ENCODE measurements around the gene ALOX15.
"Not testable (repeated sequence)": the region's sequence is repeated elsewhere in the genome, so short reads cannot be mapped to it uniquely, and the experiment has no call there.

Gene ALOX15

DNA sequence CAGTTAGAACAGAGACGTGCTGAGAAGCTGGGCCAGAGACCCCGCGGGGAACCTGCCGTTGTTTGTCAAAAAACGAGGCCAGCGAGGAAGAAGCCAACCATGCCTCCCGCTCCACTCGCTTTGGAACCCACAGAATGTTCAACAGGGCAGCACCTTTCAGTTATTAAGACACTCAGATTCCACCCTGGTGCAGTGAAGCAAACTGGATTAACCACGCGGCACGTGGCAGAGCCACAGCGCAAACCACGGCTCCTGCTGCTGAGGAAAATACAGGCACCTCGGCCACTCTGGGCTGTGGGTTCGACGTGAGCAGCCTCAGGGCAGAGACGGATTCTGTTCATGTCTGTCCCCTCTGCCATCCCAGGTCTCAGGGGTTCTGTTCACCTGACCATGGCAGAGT lies 24.4 kb downstream of the ALOX15 start:
- no peak for DNase-seq (ENCODE audit: low read depth)

DNA sequence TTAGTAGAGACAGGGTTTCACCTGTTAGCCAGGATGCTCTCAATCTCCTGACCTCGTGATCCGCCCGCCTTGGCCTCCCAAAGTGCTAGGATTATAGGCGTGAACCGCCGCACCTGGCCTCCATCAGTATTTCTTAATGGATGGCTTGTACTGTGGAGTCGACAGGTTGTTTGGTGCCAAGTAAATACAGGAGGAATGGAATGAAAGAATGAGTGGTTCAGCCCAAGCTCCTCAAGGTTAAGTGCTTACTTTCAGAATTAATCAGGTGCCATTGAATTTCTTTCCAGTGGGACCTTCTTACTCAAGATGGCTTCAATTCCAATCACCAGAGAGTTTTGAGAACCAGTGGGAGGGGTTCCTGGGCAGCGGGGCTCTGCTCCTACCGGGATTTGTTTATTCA lies 25.0 kb downstream of the ALOX15 start:
- DNase-seq (ENCODE audit: low read depth) = no peak

GRCh38 chr17:4610656-4611055 lies 30.8 kb downstream of the ALOX15 start:
- no peak for DNase-seq (ENCODE audit: low read depth)

GRCh38 chr17:4610162-4610561 lies 31.3 kb downstream of the ALOX15 start:
- DNase-seq (ENCODE audit: low read depth) = no peak

DNA sequence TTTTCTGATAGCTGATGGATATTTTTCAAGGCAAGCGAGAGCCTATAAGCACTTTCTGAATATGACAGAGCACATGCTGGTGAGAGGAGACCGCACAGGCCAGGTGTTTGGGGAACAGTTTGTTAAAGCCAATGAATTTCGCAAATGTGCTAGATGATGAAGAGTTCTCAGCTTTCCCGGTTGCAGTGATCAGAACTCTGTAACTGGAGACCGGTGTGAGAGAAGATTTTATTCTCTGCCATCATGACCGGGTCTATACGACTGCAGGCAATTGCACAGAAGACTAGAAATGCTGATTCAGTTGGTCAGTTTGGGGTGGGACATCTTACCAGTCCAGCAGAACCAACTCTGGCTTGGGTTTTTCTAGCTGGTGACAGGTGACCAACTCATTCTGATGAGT lies 31.7 kb downstream of the ALOX15 start:
- DNase-seq (ENCODE audit: low read depth) = no peak

DNA sequence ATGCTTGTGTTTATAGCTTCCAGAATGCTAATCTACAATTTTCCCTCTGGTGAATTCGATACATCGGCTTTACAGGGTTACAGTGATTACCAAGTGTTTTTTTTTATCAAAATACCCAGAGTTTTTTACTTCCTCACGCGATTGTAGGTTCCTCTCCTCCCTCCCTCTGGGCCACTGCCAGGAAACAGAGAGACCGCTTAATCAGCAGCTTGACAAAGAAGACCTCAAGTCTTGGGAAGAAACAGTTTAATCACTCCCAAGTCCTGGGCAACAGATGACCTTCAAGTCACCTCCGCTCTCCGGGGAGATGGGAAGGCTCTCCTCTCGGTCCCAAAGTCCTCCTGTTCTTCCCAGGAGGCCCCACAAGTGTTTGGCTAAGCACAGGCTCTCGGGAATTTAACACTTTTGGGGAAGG lies 33.7 kb downstream of the ALOX15 start:
- DNase-seq (ENCODE audit: low read depth) = no peak

DNA sequence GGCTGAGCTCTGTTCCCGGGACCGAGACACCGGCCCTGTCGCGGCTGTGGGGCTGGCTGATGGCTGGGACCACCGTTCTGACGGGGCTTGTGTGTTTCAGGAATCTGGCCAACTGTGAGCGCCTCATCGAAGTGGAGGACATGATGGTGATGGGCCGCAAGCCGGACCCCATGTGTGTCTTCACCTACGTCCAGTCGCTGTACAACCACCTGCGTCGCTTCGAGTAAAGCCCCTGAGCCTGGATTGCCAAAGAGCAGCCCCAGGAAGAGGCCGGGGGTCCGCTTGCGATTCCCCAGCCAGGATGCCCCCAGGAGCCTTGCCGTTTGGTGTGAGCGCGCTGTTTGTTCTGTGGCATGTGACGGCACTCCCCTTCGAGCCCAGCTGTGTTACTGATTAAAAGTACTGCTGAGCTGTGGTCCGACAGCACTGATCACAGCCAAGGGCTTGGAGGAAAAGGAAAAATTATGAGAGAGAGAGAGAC lies 34.2 kb downstream of the ALOX15 start:
- no peak for DNase-seq (ENCODE audit: low read depth)

DNA sequence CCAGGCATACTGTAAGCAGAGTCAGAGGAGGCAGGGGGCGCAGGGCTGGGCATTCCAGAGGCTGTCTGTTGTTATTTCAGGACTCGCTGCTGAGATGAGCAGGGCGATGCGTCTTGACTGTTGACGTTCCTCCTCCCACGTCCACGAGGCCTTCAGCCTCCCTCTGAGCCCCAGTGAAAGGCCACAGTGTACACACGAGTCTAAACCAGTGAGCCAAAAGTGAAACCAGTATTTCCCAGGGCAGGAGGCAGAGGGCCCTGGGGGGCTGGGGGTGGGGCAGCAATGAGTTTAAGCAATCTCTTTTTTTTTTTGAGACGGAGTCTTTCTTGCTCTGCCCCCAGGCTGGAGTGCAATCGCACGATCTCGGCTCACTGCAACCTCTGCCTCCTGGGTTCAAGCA lies 35.7 kb downstream of the ALOX15 start:
- no peak for DNase-seq (ENCODE audit: low read depth)

- not testable (repeated sequence) for DNase-seq (ENCODE audit: low read depth)
Observed at GRCh38 chr17:4604736-4605135, 36.7 kb downstream of the ALOX15 start.

DNA sequence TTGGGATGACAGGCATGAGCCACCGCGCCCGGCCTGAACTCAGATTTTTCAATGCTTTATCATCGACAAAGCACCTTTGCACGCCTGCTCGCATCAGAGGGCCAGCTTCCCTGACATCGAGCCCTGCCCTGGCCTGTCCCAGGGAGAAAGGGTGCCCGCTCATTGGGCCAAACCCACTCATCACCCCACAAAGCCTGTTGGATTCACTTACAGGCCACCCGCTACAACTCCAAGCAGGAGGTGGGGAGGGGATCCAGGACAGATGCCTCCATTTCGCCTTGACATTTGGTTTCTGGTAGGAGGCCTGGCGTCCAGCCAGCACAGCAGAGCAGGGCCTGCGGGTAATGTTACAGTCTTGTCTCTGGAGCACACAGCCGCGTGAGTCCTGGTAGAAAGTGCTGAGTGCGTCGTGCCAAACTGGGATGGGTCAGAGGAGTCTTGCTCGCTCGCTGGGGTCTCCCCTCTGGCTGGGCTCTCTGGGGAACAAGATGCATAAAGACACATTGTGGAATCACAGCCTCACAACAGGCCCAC lies 37.3 kb downstream of the ALOX15 start:
- DNase-seq (ENCODE audit: low read depth) = no peak

GRCh38 chr17:4602041-4602440 lies 39.4 kb downstream of the ALOX15 start:
- DNase-seq (ENCODE audit: low read depth) = no peak

GRCh38 chr17:4601326-4601725 lies 40.2 kb downstream of the ALOX15 start:
- DNase-seq (ENCODE audit: low read depth) = no peak

GRCh38 chr17:4600563-4600962 lies 40.9 kb downstream of the ALOX15 start:
- no peak for DNase-seq (ENCODE audit: low read depth)

DNA sequence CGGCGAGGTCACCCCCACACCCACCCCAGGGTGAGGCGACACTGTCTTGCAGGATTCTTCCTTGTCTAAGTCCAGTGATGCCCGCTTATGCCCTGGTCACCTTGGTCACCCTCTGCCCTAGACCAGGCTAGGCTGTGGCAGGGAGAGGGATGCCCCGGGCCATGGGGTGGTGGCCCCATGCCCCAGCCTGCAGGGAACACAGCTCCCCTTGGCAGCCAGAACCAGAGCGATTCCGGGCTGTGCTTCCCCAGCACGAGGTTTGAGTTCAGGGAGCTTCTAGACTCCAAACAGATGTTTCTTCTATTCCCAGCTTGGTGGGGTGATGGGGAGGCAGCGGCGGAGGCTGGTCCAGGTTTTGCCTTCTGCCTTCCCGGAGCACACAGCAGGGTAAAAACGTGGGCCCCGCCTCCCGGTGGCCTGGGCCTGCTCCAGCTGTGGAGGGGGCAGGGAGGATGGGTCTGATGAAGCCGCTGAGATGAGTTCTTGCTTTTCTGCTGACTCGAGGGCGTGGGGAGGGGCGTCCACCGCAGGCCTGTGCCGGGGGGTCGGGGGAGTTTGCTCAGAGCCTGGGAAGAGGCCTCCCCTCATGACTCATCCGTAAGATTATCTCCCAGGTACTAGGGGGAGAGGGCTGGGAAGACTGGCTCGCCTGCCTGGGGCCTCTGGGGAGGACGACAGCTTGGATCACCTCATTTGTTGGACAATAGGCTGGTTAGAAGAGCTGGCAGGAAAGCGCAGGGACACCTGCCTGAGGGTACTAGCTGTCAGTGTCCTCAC lies 41.8 kb downstream of the ALOX15 start:
- DNase-seq (ENCODE audit: low read depth) = no peak

GRCh38 chr17:4598776-4599504 lies 42.5 kb downstream of the ALOX15 start:
- DNase-seq (ENCODE audit: low read depth) = no peak

DNA sequence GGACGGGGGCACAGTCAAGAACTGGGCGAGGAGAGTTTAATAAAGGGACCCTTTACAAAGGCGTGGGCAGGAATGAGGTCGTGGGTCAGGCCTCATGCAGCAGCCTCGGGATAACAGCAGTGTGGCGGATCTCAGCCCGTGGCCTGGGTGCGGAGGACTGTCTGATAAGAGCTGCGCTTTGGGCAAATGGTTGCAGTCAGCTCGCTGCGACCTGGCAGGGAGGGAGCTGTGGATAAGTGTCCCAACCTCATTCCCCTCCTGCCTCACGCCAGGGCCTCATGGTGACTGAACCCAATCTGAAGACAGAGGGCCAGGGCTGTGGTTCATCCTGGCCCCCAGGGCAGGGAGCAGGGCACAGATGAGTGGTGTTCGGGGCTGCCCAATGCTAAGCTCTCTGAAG lies 43.5 kb downstream of the ALOX15 start:
- DNase-seq (ENCODE audit: low read depth) = no peak

GRCh38 chr17:4596636-4597380 lies 44.7 kb downstream of the ALOX15 start:
- no peak for DNase-seq (ENCODE audit: low read depth)

GRCh38 chr17:4595685-4596342 lies 45.7 kb downstream of the ALOX15 start:
- not testable (repeated sequence) for DNase-seq (ENCODE audit: low read depth)

- no peak for DNase-seq (ENCODE audit: low read depth)
Observed at GRCh38 chr17:4594931-4595684, 46.4 kb downstream of the ALOX15 start.

DNA sequence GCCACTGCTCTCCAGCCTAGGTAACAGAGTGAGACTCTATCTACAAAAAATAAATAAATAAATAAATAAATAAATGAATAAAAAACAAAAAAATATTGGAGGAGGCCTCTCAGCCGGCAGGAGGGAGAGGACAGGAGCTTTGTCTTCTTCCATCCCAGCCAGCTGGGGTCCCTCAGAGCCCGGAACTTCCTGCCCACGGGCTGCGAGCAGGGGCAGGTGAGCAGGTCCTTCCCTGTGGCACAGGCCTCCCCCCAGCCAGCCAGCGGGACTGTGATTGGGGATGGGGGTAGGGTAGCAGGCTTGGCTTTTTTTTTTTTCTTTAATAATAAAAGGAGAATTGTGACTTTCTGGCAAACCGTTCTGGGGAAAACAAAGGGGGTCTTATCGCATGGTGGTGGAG lies 47.1 kb downstream of the ALOX15 start:
- no peak for DNase-seq (ENCODE audit: low read depth)

GRCh38 chr17:4593021-4593421 lies 48.5 kb downstream of the ALOX15 start:
- no peak for DNase-seq (ENCODE audit: low read depth)

All from activated T-helper 1 cell treated with Interleukin-2 at 50 U/mL for 16 hours (primary cell).